Right atrium auricular region (tissue), 2 donors: ENCODE measurements around the gene C2orf72. TPM values are rescaled to one million over a fixed set of nuclear protein-coding genes. Genes with fewer than 3 reads are reported as not detected.

ENCODE experiments used
- DNase-seq: peaks from one replicate; pipeline ENCODE4 v3.0.0-alpha.2; 2019; ENCODE audit warnings: low spot score
- H3K27ac ChIP-seq, 2 donors: fragments of 200-600 bp; sonication (generic); 1 replicate in 1 of 2; 2 replicates in 1 of 2; pipeline ENCODE4 v1.5.1; 2016 to 2019
- H3K27me3 ChIP-seq, 2 donors: fragments of 200-600 bp; sonication (generic); one replicate each; pipeline versions ENCODE4 v1.5.1 to v1.6.0; 2017 to 2019
- H3K36me3 ChIP-seq: fragments of 200-600 bp; sonication (generic); one replicate; pipeline ENCODE4 v1.5.1; 2016
- H3K4me1 ChIP-seq, 2 donors: fragments of 200-600 bp; sonication (generic); one replicate each; pipeline versions ENCODE4 v1.5.1 to v1.6.0; 2017 to 2019
- H3K4me3 ChIP-seq, 2 donors: fragments of 200-600 bp; sonication (generic); 1 replicate in 1 of 2; 2 replicates in 1 of 2; pipeline ENCODE4 v1.5.1; 2017 to 2019; ENCODE audit warnings: mild to moderate bottlenecking in 1 of 2, moderate library complexity in 1 of 2
- H3K9me3 ChIP-seq, 2 donors: fragments of 200-600 bp; sonication (generic); one replicate each; pipeline ENCODE4 v1.5.1; 2019
- CTCF ChIP-seq, 2 donors: fragments of 200-600 bp; sonication (generic); IDR thresholded peaks; one replicate each; pipeline ENCODE4 v1.5.1; 2019; ENCODE audit warnings: antibody characterized with exemption in 2 of 2
- total RNA-seq, 2 donors: library from RNA; depleted of rRNA; stranded (reverse); fragments of >200 nt; gene quantifications; one replicate each; pipeline ENCODE4 v1.1.0, GENCODE V29; 2016

C2orf72 gene
- total RNA-seq, 2 donors from 2014 or later = 0.08 TPM; not detected in 1

DNA sequence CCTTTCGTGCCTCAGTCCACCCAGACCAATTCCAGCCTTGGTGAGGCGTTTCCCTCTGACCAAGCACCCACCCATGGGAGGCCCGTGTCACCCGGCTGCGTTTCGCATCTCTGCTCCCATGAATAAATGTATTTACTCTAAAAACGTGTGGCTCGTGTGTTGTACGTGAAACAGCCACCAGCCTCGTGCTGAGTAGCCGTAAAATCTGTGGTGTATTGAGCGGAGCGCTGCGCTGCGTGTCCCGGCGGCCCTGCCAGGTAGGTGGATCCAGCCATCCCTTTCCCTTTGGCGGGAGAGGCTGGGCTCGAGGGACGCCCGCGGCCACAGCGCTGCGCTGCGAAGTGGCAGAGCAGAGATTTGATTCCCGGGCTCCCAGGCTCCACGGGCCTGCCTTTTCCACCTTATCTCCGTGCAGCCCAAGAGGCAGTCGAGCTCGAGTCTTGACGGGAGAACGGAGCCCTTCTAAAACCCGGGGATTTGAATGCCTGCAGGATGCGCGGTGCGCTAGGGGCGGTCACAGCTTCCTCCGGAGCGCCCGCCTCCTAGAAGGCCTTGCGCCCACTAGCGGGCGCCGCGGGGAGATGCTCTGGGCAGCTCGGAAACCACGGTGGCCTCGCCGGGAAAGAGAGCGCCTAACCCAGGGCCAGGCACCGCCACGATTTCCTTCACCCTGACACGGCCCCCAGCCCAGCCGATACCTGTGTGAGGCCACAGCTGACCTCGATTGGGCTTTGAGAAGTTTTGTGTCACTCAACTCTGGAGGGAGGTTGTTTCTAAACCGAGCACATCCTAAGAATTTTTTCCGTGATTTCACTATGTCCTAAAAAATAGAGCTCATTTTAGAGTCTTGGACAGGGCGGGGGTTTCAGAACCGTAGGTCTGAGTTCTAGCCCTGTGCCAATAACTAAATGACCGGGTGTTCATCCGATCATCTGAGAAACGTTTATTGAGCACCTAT is 15.4 kb downstream of the C2orf72 start:
- H3K4me1 ChIP-seq = peaks cover 0 to 12% of the 10 kb centered on the region in 2 donors
- no peaks in the 10 kb centered on the region for H3K27me3 ChIP-seq
- H3K9me3 ChIP-seq = no peaks in the 10 kb centered on the region
- H3K4me3 ChIP-seq = peak overlapping the region; percentile 49 to 63
- H3K27ac ChIP-seq = peak overlapping the region in 1 of 2 donors; percentile 32
- no peaks in the 10 kb centered on the region for H3K36me3 ChIP-seq
- TF ChIP-seq CTCF (IDR thresholded peaks at IDR 0.05) = peak; percentile 94 to 99
- DNase-seq = peak; percentile 77

DNA sequence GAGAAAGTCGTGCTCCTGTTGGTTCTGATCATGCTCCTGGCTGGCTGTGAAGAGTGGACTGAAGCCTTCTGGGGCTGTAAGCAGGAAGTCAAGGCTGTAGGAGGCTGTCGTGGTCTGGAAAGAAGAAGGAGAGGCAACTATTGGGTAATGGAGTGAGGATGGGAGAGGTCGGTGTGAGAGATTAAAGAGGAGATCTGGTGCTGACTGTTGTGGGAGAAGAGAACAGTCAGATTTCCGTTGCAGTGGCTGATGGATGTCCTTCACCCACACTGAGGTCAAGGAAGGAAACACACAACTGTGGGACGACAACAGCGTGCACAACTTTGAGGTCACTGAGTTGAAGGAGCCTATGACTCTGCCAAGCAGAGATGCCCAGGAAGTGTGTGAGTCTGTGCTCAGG is 16.5 kb downstream of the C2orf72 start:
- DNase-seq = no peak
- H3K36me3 ChIP-seq = no peaks in the 10 kb centered on the region
- no peaks in the 10 kb centered on the region for H3K27me3 ChIP-seq
- TF ChIP-seq CTCF (IDR thresholded peaks at IDR 0.05) = no peak
- H3K4me1 ChIP-seq = peaks cover 0 to 22% of the 10 kb centered on the region in 2 donors
- H3K9me3 ChIP-seq = no peaks in the 10 kb centered on the region
- H3K4me3 ChIP-seq = no peak overlapping the region
- no peak overlapping the region for H3K27ac ChIP-seq

DNA sequence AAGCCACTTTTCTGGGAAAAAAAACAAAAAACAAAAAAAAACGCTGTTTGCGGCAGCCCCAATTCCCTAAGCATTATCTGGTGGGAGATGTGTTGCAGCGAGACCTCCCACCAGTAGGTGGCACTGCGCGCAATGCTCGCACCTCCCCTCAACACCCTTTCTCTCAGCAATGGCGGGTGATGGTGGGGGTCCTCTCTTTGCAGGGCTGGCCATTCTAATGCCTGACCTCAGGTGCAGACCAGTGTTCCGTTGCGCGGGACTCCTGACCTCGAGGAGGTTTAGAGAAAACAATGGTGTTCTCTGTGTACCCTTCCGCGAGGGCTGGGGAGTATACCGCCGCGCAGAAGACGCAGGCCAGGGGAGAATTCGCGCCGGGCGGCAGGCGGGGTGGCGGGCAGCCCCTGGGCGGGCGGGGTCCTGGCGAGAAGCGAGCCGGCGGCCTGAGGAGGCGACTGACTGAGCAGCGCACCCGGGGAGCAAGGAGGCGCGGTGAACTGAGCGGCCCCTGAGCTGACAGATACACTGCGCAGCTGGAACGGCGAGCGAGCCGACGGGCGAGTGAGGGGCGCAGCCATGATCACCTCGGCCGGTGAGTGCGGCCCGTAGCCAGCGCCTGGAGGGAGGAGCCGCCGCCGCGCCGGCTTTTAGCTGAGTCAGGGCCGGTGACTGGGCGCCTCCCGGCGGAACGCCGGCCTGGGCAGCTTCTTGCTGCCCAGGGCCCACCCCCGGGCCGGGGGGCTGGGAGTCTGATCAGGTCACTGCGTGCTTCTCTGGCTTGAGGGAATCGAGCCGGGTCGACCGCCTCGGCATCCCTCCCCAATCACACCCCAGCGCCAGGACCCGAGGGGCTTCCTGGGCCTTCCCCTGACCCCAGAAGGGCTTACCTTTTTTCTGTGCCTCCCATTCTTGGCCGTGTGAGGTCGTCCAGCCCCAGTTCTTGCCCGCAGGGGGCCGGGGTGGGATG is 19.4 kb downstream of the C2orf72 start, which contains the start of gene PSMD1:
TSS of gene PSMD1 (plus strand) at position 415 of the 964 bp plus-strand sequence. CDS start at position 574, 159 bp downstream.
- Histone ChIP-seq H3K4me1 (peaks cover 0 to 31% of the 10 kb centered on the region in 2 donors), H3K36me3 (no peaks in the 10 kb centered on the region), H3K27ac (peak within 1 kb of the TSS; percentile 92 to 93), H3K4me3 (peak within 1 kb of the TSS; percentile 89 to 91), H3K9me3 (no peaks in the 10 kb centered on the region), H3K27me3 (no peaks in the 10 kb centered on the region)
- DNase-seq = peak; percentile 93
- peak; percentile 93 to 97 for TF ChIP-seq CTCF (IDR thresholded peaks at IDR 0.05)

GRCh38 chr2:231057590-231057989 is 20.3 kb downstream of the C2orf72 start:
- H3K36me3 ChIP-seq = peaks cover 3% of the 10 kb centered on the region
- no peaks in the 10 kb centered on the region for H3K9me3 ChIP-seq
- H3K4me3 ChIP-seq = peak overlapping the region; percentile 89 to 91
- peak overlapping the region; percentile 92 to 93 for H3K27ac ChIP-seq
- no peak for TF ChIP-seq CTCF (IDR thresholded peaks at IDR 0.05)
- no peak for DNase-seq
- peaks cover 0 to 25% of the 10 kb centered on the region in 2 donors for H3K4me1 ChIP-seq
- no peaks in the 10 kb centered on the region for H3K27me3 ChIP-seq

GRCh38 chr2:231058761-231059550 is 21.6 kb downstream of the C2orf72 start:
- Histone ChIP-seq H3K27ac (no peak overlapping the region), H3K27me3 (no peaks in the 10 kb centered on the region), H3K9me3 (no peaks in the 10 kb centered on the region), H3K4me1 (peaks cover 0 to 24% of the 10 kb centered on the region in 2 donors), H3K4me3 (no peak overlapping the region), H3K36me3 (peaks cover 16% of the 10 kb centered on the region)
- no peak for TF ChIP-seq CTCF (IDR thresholded peaks at IDR 0.05)
- no peak for DNase-seq
